ENCODE data around the gene SIGMAR1. TPM values are rescaled to one million over a fixed set of nuclear protein-coding genes. Genes with fewer than 3 reads are reported as not detected.

SIGMAR1 gene
- total RNA-seq, 4 donors from 2014 or later, result 48.6 to 89.7 (median 76.6) TPM

DNA sequence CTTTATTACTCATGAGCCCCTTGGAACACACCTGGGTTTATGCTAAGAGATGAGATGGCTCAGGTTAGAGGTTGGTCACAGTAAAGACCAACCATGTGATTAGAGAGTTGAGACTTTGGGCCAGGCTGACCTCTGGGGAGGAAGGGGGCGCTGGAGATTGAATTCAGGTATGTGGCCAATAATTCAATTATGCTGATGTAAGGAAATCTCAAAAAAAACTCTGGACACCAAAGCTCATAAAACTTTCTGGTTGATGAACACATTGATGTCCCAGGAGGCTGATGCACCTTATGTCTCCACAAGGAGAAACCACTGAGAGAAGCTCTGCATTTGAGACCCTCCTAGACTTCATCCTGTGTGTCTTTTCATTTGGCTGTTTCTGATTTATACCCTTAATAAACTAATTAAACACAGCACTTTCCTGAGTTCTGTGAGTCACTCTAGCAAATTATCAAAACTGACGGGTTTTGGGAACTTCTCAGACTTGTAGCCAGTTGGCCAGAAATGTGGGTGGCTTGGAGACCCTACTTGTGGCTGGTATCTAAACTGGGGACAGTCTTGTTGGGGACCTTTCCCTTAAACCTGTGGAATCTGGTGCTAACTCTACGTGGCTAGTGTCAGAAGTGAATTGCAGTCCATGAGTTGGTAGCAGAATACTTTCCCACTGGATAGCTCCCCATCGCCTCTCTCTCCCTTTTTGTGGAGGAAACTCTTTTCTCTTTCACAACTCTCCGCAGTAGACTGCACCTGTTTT is 32.4 kb upstream of the SIGMAR1 start:
- H3K27me3 ChIP-seq, result no peaks in the 10 kb centered on the region
- H3K4me1 ChIP-seq, result peaks cover 4 to 13% of the 10 kb centered on the region in 2 donors
- H3K9me3 ChIP-seq, result no peaks in the 10 kb centered on the region
- no peak for DNase-seq
- WGBS, 2 donors, result 91 to 96% methylated on average over 5 of the region's 5 CpGs
- intact Hi-C loops (cut with DNase I), result no loop called here
- TF ChIP-seq, protein P1, sequence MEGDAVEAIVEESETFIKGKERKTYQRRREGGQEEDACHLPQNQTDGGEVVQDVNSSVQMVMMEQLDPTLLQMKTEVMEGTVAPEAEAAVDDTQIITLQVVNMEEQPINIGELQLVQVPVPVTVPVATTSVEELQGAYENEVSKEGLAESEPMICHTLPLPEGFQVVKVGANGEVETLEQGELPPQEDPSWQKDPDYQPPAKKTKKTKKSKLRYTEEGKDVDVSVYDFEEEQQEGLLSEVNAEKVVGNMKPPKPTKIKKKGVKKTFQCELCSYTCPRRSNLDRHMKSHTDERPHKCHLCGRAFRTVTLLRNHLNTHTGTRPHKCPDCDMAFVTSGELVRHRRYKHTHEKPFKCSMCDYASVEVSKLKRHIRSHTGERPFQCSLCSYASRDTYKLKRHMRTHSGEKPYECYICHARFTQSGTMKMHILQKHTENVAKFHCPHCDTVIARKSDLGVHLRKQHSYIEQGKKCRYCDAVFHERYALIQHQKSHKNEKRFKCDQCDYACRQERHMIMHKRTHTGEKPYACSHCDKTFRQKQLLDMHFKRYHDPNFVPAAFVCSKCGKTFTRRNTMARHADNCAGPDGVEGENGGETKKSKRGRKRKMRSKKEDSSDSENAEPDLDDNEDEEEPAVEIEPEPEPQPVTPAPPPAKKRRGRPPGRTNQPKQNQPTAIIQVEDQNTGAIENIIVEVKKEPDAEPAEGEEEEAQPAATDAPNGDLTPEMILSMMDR (IDR thresholded peaks at IDR 0.05), result no peak
- TF ChIP-seq POLR2A (IDR thresholded peaks at IDR 0.05), result no peak
- H3K36me3 ChIP-seq, result no peaks in the 10 kb centered on the region
- no peak overlapping the region for H3K27ac ChIP-seq
- no peak overlapping the region for H3K4me3 ChIP-seq (replicated peaks in 1 of 3)

DNA sequence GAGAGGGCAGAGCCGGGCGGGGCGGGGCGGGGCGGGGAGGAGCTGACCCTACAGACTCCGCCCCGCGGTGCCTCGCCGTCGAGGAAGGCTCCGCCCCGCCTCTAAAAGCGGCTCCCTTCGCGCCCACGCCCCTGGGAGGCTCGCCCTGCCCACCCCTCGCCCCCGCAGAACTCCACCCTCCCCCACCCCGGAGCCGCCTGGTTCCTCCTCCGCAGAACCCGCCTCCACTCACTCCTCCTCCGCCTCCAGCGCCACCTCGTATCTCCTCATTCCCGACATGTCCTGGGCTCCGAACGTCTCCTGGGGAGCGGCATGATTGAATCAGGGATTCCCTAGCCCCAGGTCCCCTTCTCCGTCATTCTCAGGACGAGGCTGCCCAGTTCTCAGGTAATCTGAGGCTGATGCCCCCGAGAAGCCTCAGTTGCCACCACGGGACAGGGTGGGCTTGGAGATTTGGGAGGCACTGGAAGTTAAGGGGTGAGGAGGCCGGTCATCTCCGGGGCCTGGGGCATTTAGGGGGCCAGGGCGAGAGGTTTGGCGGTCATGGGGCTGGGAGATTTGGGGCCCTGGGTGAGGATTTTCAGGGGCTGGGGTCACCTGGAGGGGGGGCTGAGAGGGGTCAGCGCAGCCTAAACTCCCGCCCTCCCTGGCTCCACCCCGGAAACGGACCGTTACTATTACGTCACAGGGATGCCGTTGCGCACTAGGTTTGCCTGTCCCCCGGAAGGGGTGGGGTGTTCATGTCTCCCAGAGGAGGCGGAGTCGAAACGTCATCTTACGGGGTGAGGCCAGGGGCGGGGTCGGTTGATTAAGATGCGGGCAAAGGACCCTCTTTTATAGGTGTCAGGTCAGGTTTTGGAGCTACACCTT is 28.0 kb upstream of the SIGMAR1 start:
- TF ChIP-seq, protein P1 (IDR thresholded peaks at IDR 0.05), result peak in 1 of 6 experiments; percentile 30
- peak; percentile 82 to 86 for TF ChIP-seq POLR2A (IDR thresholded peaks at IDR 0.05)
- Histone ChIP-seq H3K27ac (peak overlapping the region; percentile 94 to 99 (median 98)), H3K4me3 (replicated peaks in 1 of 3) (peak overlapping the region; percentile 29 to 73 (median 66)), H3K9me3 (no peaks in the 10 kb centered on the region), H3K36me3 (no peaks in the 10 kb centered on the region), H3K27me3 (no peaks in the 10 kb centered on the region), H3K4me1 (peaks cover 4 to 19% of the 10 kb centered on the region in 2 donors)
- intact Hi-C loops (cut with DNase I), result no loop called here
- peak; percentile 96 for DNase-seq
- WGBS, 2 donors, result 2 to 4% methylated on average over 31 to 46 of the region's 55 CpGs

DNA sequence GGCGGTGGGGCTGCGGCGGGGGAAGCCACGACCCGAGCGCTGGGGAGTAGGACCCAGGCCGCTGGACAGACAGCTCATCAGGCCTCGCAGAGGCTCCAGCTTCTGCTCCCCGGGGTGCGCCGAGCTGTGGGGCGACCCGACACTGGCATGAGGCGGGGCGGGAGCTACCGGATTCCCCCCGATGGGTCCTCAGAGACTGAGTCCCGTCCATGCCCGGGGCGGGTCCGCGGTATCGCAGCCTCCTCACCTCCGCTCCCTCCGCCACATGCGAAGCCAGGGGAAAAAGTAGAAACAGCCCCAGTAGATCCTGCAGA is 27.4 kb upstream of the SIGMAR1 start:
- WGBS, 2 donors, result 0 to 4% methylated on average over 4 to 9 of the region's 26 CpGs
- no peak for DNase-seq
- intact Hi-C loops (cut with DNase I), result no loop called here
- TF ChIP-seq, protein P1 (IDR thresholded peaks at IDR 0.05), result no peak
- no peak for TF ChIP-seq POLR2A (IDR thresholded peaks at IDR 0.05)
- H3K27ac ChIP-seq, result peak overlapping the region; percentile 93 to 99 (median 98)
- peaks cover 4 to 19% of the 10 kb centered on the region in 2 donors for H3K4me1 ChIP-seq
- H3K36me3 ChIP-seq, result no peaks in the 10 kb centered on the region
- no peaks in the 10 kb centered on the region for H3K9me3 ChIP-seq
- H3K27me3 ChIP-seq, result no peaks in the 10 kb centered on the region
- peak overlapping the region in 2 of 3 donors; percentile 49 to 73 for H3K4me3 ChIP-seq (replicated peaks in 1 of 3)

DNA sequence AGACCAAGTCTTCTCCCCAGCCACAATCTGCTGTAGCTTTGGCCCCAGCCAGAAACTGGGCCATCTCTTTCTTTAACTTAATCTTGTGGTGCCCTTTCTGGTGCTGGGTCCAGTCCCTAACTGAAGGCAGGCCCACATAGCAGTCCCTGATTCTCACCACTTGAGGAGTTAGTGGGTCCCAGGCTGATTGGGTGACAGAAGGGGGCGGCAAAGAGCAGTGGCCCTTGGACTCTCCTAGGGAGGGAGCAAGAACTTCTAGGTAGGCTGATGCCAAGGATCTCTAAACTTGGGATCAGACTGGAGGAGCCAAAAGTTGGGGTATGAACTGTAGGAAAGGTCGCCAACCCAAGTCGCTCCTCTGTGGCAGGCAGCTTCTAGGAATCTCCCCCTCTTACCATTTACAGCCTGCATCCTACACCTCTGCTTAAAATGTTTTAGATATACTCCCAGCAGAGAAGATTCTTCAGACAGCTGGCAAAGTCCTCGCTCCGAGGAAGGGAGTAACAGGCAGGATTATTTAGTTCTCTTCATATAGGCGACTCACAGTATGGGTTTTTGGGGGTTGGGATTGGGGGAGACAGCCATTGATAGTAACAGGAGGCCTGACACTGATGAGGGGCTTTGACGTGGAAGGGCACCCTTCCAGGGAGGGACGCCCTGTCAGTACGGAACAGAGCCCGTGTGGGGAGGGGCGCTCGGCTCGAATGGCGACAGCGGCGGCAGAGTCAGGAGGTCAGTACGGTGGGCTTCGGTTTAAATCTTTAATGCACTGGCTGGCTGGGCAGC is 26.9 kb upstream of the SIGMAR1 start:
- Histone ChIP-seq H3K4me3 (replicated peaks in 1 of 3) (peak overlapping the region in 2 of 3 donors; percentile 49 to 73), H3K9me3 (no peaks in the 10 kb centered on the region), H3K4me1 (peaks cover 4 to 19% of the 10 kb centered on the region in 2 donors), H3K36me3 (no peaks in the 10 kb centered on the region), H3K27me3 (no peaks in the 10 kb centered on the region), H3K27ac (peak overlapping the region; percentile 93 to 99 (median 98))
- 21% methylated on average over 15 to 18 of the region's 18 CpGs for WGBS, 2 donors
- intact Hi-C loops (cut with DNase I), result no loop called here
- peak; percentile 76 to 84 for DNase-seq
- no peak for TF ChIP-seq POLR2A (IDR thresholded peaks at IDR 0.05)
- TF ChIP-seq, protein P1 (IDR thresholded peaks at IDR 0.05), result peak; percentile 37 to 71 (median 55)
